GM19452 (cell line): ENCODE measurements around the gene ANK2.
A peak's percentile ranks its signal among the peaks of the same experiment; 100 is the strongest.
"Not testable (repeated sequence)": the region's sequence is repeated elsewhere in the genome, so short reads cannot be mapped to it uniquely, and the experiment has no call there.

Source experiments
- ATAC-seq: cut with Tn5 transposase; IDR thresholded peaks from one replicate; pipeline ENCODE4 v1.9.1; 2021; ENCODE audit not compliant: unreplicated experiment

ANK2 gene

DNA sequence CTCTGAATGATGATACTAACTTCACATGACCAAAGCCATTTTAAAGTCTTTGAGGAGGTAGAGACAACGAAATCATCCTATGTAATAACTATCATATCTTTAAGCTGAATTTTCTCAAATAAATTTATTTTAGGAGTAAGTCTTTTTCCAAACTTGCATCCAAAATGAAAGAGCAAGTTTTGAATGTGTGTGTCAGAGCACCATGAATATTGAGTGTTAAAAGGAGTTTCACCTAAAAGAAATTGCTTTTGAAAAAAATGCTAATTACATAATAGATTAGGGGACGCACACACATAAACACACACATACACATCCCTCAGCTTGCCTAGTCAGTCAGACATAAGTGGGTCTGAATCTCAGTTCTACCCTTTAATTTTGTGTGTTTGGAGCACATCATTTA, 1.9 kb downstream of the ANK2 start:
- no peak for ATAC-seq

DNA sequence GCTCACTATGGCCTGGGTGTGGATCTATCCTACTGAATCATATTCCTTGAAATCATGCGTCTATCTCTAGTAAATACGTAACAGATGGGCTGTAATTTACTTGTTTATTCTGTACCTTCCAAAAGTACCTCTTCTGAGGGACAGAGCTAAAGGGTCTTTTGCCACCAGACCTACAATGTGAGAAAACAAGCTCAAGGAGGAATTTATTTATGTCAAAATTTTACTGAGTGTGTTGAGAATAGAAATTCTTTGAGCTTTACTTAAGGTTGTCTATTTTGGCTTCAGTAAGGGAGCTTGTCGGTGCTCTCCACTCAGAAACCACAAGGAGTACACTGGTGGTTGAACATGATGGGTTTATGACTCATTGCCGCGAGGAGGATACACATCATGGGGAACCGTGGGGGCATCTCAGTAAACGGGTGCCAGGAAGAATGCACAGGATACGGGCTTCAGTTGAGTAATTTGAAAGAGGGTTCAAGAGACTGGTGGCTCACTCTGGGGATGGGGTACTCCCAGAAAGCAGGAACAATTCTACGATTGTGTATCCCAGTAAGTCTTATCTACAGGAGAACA, 3.0 kb downstream of the ANK2 start:
- ATAC-seq, result peak; percentile 61

DNA sequence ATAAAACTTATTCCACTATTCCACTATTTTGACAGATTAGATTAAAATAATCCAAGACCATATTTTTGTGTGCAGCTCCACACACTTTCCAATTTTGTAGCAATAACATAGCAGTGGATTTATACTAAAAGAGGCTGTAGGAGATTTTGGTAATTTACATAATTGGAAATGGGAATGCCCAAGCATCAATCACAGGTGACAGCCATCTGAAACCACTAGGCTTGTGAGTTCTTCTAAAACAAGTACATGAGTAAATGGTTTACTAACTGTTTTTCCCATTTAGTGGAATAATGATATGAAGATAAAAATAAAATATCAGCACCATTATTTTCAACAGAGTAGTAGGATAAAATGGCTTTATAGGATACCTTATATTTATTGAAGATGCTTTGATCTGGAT, 4.4 kb downstream of the ANK2 start:
- ATAC-seq, result no peak

DNA sequence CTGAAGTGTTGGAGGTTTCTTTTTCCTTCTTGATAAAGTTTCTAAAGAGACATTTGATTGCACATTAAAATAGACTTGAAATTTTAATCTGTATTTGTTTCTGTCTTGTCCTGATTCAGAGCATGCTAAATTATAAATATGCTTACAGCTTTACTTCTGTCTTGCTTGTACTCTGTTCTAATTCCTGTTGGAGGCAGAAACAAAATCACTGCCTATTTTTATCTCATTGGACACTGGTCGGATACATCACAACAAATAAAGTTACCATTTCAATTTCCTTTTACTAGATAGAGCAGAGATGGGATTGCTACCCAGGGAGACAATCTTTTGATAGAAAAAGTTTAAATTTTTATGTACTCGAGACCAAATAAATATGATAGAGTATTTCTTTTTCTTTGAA, 6.9 kb downstream of the ANK2 start:
- ATAC-seq, result no peak

DNA sequence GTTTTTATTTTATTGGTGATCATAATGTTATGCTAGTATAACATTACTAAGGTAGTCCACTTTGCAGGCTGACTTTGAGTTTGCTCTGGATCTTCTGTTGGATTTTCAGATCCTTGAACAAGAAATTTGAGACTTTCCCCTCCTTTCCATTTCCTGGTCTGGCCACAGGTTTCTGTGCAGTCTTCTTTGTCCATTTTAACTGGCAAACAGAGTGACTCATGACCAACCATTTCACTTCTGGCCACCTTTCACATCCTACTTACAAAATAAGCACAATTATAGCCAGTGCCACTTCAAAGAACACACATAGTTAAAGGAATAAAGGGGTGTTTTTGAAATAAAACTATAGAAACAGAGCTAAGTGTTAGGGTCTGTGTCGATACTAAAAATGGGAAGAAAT, 8.4 kb downstream of the ANK2 start:
- no peak for ATAC-seq

DNA sequence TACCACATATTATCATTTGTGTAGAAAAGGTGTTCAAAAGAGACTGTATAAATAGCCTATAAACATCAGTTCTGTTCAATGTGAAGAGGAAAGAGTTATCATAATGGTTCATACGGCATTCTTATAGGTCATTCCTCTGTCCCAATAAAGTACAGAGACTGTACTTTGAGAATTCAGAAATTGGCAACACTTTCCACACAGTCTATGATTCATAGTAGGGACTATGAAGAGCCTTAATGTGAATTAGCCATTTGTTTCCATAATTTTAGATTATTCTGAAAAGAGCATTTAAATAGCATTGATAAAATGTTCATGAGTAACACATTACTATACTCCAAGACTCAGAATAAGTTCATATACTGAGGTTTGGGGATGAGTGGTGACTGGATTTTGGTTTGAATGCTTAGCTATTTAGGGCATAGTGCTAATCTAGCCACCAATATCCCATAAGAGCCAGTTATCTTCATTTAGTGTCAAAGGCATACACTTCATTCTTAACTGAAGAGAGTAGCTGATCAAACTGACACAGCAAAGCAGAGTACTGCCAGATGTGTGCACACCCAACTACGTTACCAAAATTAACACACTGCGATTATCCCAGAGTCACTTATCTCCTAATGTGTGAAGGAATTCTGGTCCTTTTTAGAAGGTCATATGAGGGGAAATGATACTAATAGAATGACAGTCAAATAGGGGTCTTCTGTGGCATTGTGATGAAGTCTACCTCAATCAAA, 10.2 kb downstream of the ANK2 start:
- ATAC-seq, result no peak

DNA sequence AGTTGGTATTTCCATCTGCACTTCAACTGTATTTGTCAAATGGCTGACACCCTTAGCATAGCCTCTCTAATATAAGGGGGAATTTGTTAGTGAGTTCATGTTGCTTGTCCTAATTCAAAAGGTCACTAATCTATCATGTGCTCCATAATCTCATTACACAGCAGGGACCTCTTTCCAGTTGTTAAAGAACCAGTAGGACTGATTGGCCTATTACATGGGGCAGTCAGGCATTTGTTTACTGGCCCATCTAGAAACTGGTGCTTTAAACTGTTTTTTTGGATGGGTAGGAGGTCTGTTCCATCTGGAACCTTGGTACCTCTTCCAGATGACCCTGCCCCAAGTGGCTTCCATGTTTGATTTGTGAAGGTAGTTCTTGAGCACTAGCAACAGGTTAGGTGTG, 11.4 kb downstream of the ANK2 start:
- ATAC-seq, result no peak

DNA sequence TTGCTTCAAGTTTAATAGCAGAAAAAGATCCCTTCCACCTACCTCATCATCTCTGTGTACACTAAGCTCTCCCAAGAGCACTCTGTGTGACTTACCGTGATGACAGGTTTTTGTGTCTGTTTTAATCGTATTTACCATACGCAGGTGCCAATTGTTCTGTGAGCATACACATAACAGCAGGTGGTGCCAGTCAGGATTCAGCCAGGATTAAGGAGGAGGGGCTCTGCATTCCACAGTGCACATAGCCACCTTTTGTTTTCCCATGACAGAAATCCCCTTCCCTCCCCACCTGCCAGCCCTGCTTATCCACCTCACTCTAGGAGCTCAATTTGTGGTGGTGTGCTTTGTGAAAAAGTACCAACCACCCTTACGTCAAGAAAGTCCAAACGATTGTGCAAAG, 14.8 kb downstream of the ANK2 start:
- ATAC-seq, result no peak

DNA sequence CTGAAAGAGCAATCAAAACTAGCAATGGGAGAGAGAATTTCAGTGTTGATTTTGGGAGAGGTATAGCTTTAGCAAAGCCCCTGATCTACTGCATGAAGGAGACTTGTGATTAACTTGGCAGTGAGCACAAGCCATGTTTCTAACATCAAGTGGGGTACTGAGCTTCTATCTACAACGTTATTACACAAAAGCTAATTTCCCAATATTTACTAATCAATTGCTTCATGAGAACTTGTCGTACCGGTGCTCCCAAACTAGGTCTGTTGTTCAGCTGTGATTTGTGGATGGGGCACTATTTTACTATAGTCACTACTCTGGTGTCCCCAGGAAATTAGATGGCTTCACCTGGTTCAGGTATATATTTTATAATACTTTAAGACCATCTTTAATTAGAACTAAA, 16.2 kb downstream of the ANK2 start:
- no peak for ATAC-seq

DNA sequence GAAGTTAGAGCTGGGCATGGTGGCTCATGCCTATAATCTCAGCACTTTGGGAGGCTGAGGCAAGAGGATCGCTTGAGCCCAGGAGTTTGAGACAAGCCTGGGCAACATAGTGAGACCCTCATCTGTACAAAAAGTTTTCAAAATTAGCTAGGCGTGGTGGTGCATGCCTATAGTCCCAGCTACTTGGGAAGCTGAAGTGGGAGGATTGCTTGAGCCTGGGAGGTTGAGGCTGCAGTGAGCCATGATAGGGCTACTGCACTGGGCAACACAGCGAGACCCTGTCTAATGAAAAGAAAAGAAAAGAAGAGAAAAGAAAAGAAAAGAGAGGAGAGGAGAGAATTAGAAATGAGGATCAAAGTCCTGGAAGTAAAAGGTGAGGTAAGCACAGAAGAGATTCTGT, 19.3 kb downstream of the ANK2 start:
- ATAC-seq, result not testable (repeated sequence)

DNA sequence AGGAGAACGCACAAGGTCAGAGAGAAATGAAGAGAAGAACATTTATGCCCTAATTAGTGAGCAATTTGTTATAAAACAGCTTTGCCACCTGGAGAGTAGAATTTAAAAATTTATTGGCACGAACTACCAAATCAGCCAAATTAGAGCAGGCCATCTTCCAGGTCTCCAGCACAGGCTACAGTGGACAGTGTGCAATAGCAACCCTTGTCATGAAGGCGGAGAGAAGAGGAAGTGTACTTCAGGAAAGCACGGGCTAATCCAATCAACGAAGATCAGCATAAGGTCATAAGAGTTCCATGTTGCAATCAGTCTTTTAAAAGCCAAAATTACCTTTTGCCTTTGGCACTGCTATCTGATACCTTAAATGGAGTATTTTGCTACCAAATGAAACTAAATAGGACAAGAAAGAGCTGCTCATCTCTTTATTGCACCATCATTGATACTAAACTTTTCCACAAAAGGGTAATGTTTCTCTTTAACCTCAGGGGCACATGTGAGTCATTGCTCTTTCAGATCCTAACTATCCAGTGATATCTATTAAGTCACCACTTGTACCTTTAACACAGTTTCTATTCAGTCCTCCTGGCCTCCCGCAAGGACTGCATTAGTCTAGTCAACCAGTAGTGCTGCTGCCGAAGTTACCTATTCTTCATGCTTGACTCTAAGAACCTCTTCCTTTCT, 19.9 kb downstream of the ANK2 start:
- ATAC-seq, result no peak

DNA sequence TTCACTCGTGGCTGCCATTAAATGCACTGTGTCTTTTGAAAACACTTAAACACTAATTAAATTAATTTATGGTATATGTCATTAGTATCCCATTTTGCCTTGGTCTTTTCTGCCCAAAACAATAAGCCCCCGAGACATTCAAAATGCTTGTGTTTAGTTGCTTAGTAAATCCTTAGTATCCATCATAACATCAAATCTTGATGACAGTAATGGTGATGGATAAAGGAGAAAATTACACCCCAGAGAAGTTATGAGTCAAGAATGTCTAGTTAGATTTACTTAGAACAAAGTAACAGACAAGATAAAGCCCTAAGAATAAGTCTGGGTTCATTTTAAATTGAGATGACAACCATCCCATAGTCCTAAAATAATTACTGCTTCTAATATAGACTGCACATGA, 21.3 kb downstream of the ANK2 start:
- ATAC-seq, result no peak

DNA sequence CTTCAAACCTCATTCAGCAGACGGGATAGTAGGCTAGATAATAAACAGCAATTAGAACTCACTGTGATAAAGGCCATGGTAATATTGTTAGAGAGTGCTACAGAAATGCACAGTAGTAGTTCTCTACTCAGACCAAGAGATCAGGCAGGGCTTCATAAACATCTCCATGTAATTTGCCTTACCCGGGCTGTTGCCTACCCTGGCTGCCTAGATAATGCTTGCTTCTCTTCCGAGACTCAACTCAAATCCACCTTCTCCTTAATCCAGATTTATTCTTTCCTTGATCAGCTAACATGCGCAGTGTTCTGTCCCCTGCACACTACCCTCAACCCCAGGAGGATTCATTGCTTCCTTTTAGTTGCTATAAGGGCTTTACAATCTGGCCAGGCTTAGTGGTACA, 21.8 kb downstream of the ANK2 start:
- ATAC-seq, result no peak

DNA sequence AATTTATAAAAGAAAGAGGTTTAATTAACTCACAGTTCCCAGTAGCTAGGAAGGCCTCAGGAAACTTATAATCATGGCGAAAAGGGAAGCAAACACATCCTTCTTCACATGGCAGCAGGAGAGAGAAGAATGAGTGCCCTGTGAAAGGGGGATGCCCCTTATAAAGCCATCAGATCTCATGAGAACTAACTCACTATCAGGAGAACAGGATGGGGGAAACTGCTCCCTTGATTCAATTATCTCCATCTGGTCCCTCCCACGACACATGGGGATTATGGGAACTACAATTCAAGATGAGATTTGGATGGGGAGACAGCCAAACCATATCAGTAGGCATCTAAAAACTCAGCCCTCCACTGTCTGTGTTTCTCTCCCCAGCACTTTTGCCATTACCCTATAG, 22.4 kb downstream of the ANK2 start:
- ATAC-seq, result no peak

DNA sequence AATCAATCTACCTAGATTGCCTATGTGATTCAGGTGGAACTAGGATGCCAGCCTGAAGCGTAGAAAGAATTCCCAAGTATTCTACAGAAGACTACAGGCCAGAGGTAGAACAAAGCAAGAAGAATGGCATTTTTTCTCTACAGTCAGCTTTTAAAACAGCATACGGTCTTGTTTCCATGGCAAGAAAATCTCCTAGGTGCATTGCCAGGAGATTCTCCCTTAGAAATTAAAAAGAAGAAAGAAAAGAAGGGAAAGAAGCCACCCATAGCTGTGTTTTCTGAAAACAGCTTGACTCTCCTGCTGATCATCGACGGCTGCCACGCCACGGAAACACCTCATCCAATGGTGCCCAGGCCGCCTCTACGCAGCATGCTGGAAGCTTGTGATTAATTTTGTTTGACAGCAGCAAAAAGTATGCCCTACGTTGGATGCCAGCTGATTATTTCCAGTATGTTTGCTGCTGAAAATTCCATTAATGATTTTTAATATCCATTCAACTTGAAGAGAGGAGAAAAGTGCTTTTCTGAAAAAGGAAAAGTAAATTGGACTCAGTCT, 24.1 kb downstream of the ANK2 start:
- ATAC-seq, result no peak

DNA sequence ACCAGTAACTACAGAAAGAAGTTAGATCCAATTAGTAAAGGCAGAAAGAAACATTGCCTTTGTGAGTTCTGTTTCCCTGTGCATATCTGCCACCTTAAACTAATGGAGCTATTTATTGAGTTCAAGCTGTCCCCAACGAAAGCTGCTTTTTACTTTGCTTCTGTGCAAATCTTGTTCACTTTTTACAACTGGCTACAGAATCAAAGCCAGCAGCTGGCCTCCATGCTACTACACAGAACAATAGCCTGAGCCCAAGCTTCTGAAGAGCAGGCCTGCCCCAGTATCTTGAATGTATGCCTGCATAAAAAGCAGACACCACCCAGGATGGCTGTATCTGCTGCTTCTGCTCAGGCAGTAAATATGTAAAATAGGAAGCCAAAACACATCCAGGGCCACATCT, 28.1 kb downstream of the ANK2 start:
- no peak for ATAC-seq

DNA sequence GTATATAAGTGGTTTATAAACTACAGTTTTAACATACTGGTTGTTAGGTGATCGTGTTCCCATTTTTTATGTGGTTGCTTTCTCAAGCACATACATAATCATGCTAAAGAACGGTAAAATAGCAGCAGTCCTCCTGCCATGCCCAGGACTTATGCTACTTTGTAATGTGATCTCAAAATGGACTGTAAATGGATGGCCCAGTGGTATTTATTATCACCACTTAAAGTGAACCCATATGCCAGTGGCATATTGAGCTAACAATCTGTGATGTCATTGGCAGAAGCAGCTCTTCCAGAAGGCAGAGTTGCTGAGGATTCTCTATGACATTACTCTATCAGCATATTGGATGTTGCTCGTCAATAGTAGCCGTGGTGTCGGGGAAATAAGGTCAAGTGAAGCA, 28.6 kb downstream of the ANK2 start:
- ATAC-seq, result no peak

DNA sequence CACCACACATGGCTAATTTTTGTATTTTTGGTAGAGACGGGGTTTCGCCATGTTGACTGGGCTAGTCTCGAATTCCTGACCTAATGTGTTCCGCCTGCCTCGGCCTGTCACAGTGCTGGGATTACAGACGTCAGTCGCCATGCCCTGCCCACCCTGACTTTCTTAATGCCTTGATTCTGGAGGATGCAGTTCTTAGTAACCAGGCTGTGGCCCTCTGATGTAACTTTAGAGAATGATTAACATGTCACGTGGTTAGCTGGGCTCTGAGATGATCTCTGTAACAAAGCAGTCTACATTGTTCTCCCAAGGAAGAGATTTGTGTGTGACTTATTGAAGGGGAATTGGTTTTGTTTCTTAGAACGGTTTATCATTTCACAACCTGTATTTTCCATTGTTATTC, 30.6 kb downstream of the ANK2 start:
- ATAC-seq, result no peak

DNA sequence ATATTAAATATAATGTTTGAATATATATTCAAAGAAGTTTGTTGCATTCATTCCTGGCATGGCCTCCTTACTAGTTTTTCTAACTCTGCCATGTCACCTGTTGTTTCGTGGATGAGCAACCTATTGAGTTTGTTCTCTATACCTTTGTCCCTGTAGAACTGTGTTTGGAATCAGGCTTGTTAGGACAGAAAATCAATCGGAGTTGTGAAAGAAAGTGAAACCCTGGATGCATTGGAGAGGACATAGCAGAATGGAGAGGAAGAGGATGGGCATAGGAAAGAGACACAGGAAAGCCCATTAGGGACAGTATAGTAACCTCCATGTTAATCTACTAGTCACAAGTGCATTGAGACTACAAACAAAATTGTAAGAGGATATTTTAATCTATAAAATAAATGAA, 31.2 kb downstream of the ANK2 start:
- no peak for ATAC-seq

DNA sequence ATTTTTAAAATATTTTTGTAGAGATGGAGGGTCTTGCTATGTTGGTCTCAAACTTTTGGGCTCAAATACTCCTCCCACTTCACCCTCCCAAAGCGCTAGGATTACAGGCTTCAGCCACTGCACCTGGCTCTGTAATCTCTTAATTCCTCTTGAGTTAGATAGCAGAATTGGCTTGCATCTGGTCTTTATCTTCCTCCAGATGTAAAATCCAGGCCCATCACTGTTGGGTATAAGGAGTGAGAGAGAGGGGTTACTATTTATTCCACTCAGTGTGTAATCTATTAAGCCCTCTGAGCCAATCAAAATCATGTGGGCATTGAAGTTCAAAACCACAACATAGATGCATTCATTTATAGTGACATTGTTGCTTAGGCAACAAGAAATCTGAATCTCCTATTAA, 33.9 kb downstream of the ANK2 start:
- ATAC-seq, result no peak

DNA sequence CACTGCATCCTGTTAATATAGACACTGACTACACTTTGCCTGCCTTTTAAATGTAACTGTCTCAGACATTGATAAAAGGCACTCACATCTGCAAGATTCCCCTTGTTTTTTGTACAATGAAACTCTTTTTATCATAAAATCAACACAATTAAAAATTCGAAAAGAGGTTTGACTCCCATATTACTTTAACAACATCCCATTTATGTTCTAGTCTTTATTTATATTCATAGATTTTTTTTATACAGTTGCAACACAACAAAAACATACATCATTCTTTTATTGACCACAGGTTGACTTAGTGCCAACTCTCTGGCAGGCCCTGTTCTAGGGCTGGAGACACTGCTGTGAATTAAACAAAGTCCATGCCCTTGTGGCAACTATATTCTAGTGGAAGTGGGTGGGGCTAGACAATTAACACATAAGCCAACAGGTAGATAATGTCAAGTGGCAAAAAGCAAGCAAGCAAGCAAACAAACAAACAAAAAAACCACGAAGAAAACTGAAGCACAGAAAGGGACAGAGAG, 36.8 kb downstream of the ANK2 start:
- no peak for ATAC-seq

DNA sequence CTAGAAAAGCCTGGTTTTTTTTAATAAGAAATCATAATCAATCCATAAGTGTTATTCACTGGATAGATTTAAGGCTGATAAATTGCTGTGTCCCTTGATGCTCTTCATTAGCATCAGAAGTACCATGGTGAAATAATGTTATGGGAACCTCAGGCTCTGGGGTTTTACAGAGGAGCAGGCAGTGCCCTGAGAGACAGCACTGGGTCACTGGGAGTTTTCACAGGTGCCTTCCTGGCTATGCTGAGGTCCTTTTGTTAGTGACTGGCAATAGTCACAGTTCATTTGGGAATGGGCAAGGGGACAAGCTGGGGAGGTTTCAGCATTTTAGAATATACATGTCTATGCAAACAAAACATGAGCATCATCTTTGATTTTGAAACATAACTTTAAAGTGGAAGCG, 38.6 kb downstream of the ANK2 start:
- no peak for ATAC-seq
